HG02678 (cell line): ENCODE data around the gene KIRREL3.

Experiments
- ATAC-seq: cut with Tn5 transposase; IDR thresholded peaks from one replicate; pipeline ENCODE4 v1.9.1; 2021; ENCODE audit warnings: mild to moderate bottlenecking, moderate library complexity; ENCODE audit not compliant: unreplicated experiment

Gene KIRREL3

GRCh38 chr11:126719740-126720139 lies 280.8 kb downstream of the KIRREL3 start:
- no peak for ATAC-seq

GRCh38 chr11:126718276-126718675 lies 282.3 kb downstream of the KIRREL3 start:
- ATAC-seq, result no peak

- no peak for ATAC-seq
Observed at GRCh38 chr11:126716456-126717083, 284.0 kb downstream of the KIRREL3 start.

- ATAC-seq, result no peak
Observed at GRCh38 chr11:126713806-126714205, 286.8 kb downstream of the KIRREL3 start.

GRCh38 chr11:126711977-126712625 lies 288.5 kb downstream of the KIRREL3 start:
- no peak for ATAC-seq

- no peak for ATAC-seq
Observed at GRCh38 chr11:126710804-126711399, 289.7 kb downstream of the KIRREL3 start.

GRCh38 chr11:126707498-126707897 lies 293.1 kb downstream of the KIRREL3 start:
- ATAC-seq, result no peak

GRCh38 chr11:126704096-126704495 lies 296.5 kb downstream of the KIRREL3 start:
- ATAC-seq, result no peak

GRCh38 chr11:126703662-126704061 lies 296.9 kb downstream of the KIRREL3 start:
- no peak for ATAC-seq

- ATAC-seq, result no peak
Observed at GRCh38 chr11:126702987-126703386, 297.6 kb downstream of the KIRREL3 start.

- no peak for ATAC-seq
Observed at GRCh38 chr11:126702165-126702720, 298.3 kb downstream of the KIRREL3 start.

- no peak for ATAC-seq
Observed at GRCh38 chr11:126701520-126701897, 299.1 kb downstream of the KIRREL3 start.

- no peak for ATAC-seq
Observed at GRCh38 chr11:126700768-126701519, 299.6 kb downstream of the KIRREL3 start.

- no peak for ATAC-seq
Observed at GRCh38 chr11:126698576-126698975, 302.0 kb downstream of the KIRREL3 start.

- ATAC-seq, result no peak
Observed at GRCh38 chr11:126697936-126698335, 302.6 kb downstream of the KIRREL3 start.

- no peak for ATAC-seq
Observed at GRCh38 chr11:126696982-126697381, 303.6 kb downstream of the KIRREL3 start.

GRCh38 chr11:126695293-126695692 lies 305.3 kb downstream of the KIRREL3 start:
- no peak for ATAC-seq

GRCh38 chr11:126694065-126694625 lies 306.4 kb downstream of the KIRREL3 start:
- ATAC-seq, result no peak

GRCh38 chr11:126687477-126687876 lies 313.1 kb downstream of the KIRREL3 start:
- ATAC-seq, result no peak

GRCh38 chr11:126686938-126687337 lies 313.6 kb downstream of the KIRREL3 start:
- no peak for ATAC-seq
